Neural progenitor cell (in vitro differentiated cells): ENCODE results near the gene NLGN3. TPM values are rescaled to one million over a fixed set of nuclear protein-coding genes. Genes with fewer than 3 reads are reported as not detected.

Experiments
- small RNA-seq: library from RNA; depleted of rRNA; stranded (forward); fragments of <200 nt; gene quantifications from one replicate; pipeline ENCODE3, GENCODE V24; 2015
- total RNA-seq: library from RNA; depleted of rRNA; stranded (reverse); fragments of >200 nt; gene quantifications from 2 replicates; pipeline ENCODE4 v1.2.3, GENCODE V29; 2015; ENCODE audit warnings: low replicate concordance

NLGN3 gene
- total RNA-seq, 1 donor from 2014 or later = 10.0 TPM

Small RNA genes within 50 kb of the gene (small RNA-seq; reads per million reads assigned to genes)
- gene CXorf65 = not detected

Other genes starting within 250 kb of the NLGN3 start
- gene TEX11, start 236.1 kb upstream of the NLGN3 start, total RNA-seq = 0.03 TPM in 1 of 2 replicates, not detected in the other
- 24.5 and 33.1 TPM in 2 replicates for gene SLC7A3, start 213.7 kb upstream of the NLGN3 start, total RNA-seq
- 58.1 and 82.9 TPM in 2 replicates for gene SNX12, start 76.5 kb upstream of the NLGN3 start, total RNA-seq
- 2.5 and 6.8 TPM in 2 replicates for gene FOXO4, start 49.0 kb upstream of the NLGN3 start, total RNA-seq
- not detected in 2 replicates for gene CXorf65, start 38.1 kb upstream of the NLGN3 start, total RNA-seq
- gene IL2RG, start 33.3 kb upstream of the NLGN3 start, total RNA-seq = not detected in 2 replicates
- 27.0 and 40.2 TPM in 2 replicates for gene MED12, start 26.2 kb upstream of the NLGN3 start, total RNA-seq
- not detected in 2 replicates for gene GJB1, start 78.4 kb downstream of the NLGN3 start, total RNA-seq
- gene ZMYM3, start 109.3 kb downstream of the NLGN3 start, total RNA-seq = 50.8 and 85.8 TPM in 2 replicates
- gene NONO, start 138.8 kb downstream of the NLGN3 start, total RNA-seq = 890 and 916 TPM in 2 replicates
- gene ITGB1BP2, start 156.9 kb downstream of the NLGN3 start, total RNA-seq = 0.99 and 4.8 TPM in 2 replicates
- 21.4 and 29.7 TPM in 2 replicates for gene TAF1, start 221.5 kb downstream of the NLGN3 start, total RNA-seq